Hypothalamus (tissue), 51 donors: ENCODE results near the gene POMGNT2.
A peak's percentile ranks its signal among the peaks of the same experiment; 100 is the strongest.
"Not testable (repeated sequence)": the region's sequence is repeated elsewhere in the genome, so short reads cannot be mapped to it uniquely, and the experiment has no call there.

Experiments used
- DNase-seq, 51 donors: peaks; one replicate each; lab custom pipeline; 2025; lab: John Stamatoyannopoulos, UW

The POMGNT2 gene

GRCh38 chr3:43077261-43077660 is 28.6 kb downstream of the POMGNT2 start:
- peak in 1 of 51 donors; percentile 17 for DNase-seq

GRCh38 chr3:43076857-43077256 is 29.0 kb downstream of the POMGNT2 start:
- DNase-seq: peak in 9 of 51 donors; percentile 7 to 30 (median 18)

GRCh38 chr3:43075904-43076661 is 29.8 kb downstream of the POMGNT2 start:
- no peak for DNase-seq

DNA sequence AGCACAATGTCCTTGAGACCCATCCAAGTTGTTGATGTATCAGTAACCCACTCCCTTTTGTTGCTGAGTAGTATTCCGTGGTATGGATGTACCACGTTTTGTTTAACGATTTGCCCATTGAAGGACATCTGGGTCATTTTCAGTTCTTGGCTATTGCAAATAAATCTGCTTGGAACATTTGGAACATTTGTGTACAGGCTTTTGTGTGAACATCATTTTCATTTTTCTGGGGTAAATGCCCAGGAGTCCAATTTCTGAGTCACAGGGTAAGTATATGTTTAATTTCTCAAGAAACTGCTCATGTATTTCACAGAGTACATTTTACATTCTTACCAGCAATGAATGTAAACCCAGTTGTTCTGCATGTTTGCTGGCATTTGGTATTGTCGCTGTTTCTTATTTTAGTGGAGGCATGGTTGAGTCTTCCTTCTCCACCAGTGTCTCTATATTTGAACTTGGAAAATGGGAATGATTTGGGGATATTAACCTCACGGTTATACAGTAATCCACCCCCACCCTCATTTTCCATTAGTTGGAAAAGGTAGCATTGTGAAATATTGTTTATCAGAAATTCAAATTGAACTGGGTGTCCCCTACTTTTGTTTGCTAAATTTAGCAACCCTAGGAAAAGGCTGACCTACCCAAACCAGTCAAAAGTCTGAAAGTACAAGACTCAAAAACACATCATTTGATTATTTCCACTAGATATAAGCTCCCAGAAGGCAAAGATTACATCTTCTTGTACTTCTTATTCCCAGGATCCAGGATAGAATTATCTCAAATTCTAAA is 30.8 kb downstream of the POMGNT2 start:
- no peak for DNase-seq

DNA sequence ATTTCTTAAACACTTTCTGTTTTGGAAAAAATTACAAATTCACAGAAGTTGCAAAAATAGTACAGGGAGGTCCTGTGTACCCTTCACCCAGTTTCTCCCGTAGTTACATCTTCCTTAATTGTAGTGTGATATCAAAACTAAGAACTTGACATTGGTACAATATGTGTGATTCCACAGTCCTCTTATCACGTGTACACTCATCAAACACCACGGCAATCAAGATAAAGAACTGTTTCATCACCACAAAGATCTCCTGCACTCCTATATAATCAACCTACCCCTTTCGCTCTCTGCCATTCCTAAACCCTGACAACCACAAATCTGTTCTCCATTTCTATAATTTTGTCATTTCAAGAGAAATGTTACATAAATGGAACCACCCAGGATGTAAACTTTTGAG is 31.4 kb downstream of the POMGNT2 start:
- no peak for DNase-seq

- DNase-seq: peak in 1 of 51 donors; percentile 64
Measured at GRCh38 chr3:43073836-43074220, 32.1 kb downstream of the POMGNT2 start.

DNA sequence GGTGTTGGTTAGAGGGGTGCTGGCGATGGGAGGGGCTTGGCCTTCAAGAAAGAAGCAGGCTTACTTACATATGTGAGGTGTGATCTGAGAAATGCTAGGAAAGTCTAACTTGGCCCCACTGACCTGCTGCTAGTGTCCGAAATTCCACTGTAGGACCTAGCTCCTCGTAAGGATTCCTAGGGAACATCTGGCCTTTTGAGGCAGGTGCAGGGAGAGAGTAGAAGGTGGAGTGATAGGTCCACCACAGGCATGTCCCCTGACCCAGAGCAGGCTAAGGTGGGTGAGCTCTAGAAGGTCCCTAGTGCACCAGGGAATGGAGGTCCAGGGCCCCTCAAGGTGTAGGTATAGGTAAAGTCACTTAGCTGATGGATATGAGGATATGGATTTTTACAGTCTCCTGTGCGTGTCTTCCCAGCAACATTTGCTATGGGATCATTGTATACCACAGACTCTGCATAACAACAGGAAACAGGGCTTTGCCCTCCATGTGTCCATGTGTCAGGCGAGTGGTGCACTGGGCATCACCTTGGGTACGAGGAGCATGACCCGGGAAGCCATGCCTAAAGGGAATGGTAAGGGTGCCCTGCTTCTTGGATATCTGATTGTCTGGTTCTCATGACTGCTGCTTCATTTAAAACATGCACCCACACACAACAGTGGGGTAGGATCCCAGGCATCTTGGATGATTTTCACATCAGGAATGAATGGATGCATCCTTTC is 32.6 kb downstream of the POMGNT2 start:
- peak in 1 of 51 donors; percentile 21 for DNase-seq

DNA sequence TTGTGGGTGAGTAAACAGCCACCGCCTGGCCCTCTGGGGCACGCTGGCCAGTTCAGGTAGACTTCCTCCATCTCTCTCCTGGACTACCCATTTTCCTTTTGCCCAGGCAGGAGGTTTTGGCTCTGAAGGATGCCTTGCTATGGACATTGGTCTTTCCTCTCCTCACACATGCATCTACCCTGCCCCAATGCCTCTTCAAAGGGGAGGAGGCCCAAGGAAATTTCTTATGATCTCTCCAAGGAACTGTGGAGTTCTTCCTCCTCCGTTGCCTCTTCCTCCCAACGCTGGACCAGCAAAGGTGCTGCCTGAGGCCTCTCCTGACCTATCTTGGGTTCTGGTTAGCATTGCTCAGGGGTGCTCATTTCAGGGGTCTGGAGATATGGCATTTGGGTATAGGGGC is 33.5 kb downstream of the POMGNT2 start:
- no peak for DNase-seq

- DNase-seq: no peak
Measured at GRCh38 chr3:43071313-43071893, 34.5 kb downstream of the POMGNT2 start.

DNA sequence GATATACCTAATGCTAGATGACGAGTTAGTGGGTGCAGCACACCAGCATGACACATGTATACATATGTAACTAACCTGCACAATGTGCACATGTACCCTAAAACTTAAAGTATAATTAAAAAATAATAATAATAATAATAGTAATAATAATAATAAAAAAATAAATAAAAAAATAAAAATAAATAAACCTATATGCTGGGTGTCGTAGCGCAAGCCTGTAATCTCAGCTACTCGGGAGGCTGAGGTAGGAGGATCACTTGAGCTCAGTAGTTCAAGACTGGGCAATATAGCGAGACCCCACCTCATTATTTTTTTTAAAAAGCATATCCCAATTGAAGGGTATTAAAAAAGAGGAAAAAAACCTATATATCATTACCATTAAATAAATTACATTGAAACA is 35.2 kb downstream of the POMGNT2 start:
- DNase-seq: not testable (repeated sequence)

DNA sequence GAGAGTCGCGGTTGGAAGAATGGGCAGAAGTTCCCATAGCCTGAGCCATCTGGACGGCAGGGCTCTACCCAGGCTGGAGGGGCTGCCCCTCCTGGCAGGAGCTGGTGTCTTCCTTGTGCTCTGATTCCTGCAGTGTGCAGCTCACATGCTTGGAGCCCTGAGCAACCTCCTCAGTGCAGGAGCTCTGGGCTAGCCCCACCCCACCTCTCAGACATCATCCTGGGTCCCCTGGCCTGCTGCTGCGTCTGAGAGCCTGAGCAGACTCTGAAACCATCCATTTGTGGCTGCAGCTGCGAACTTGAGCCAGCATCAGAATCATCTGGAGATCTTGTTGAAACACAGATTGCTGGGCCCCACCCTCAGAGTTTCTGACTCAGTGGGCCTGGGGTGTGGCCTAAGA is 42.8 kb downstream of the POMGNT2 start:
- no peak for DNase-seq

GRCh38 chr3:43062564-43063040 is 43.3 kb downstream of the POMGNT2 start:
- DNase-seq: no peak

DNA sequence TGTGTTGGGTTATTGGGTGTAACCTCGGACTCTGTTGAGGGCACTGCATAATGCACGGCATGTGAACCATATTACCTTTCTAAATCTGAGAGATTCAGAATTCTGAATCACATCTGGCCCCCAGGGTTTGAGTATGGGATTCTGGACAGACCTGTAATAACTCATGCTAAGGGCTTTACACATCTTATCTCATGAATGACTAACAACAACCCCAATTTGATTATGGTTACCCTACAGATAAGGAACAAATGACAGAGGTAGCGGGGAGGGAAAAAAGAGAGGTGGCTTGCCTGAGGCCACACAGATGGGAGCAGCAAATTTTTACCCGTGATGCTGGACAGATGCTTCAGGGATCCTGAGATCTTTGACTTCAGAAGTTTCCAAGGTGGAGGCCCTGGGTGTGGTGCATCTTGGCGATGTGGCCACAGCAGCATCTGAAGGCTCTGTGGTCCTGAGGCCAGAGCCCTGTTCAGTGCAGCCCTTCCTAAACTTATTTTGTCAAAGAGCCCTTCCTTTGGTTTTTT is 43.8 kb downstream of the POMGNT2 start:
- no peak for DNase-seq

DNA sequence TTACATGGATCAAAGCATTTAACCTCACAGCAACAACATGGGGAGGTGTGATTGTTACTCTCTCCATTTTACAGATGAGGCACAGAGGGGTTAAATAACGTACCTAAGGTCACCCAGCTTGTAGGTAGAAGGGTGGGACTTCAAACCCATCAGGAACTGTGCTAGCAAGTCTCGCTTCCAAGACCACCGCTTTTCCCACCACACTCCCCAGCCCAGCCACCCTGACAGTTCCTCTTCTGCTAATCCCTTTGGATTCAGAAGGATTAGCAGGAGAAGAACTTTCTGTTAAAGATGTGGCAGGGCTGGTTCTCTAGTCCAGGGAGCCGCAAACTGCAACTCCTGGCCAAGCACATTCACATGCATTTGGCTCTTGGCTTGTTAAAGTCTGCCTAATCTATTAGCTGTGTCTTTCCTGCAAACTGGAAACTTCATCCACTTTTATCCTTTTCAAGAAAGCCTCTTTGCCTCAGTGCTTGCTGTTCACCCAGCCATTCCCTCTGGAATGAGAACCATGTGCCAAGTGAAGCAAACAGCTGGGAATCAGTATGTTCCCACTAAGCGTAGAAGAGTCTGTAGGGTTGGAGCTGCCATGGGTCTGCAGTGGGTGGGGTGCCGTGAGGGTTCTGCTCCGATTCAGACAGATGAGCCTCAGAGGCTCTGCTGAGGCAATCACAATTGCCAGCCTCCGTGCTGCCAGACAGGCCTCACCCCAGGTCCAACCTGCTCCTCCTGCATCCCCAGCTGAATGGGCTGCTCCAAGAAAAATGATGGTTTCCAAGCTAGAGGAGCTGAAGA is 44.6 kb downstream of the POMGNT2 start:
- DNase-seq: no peak

DNA sequence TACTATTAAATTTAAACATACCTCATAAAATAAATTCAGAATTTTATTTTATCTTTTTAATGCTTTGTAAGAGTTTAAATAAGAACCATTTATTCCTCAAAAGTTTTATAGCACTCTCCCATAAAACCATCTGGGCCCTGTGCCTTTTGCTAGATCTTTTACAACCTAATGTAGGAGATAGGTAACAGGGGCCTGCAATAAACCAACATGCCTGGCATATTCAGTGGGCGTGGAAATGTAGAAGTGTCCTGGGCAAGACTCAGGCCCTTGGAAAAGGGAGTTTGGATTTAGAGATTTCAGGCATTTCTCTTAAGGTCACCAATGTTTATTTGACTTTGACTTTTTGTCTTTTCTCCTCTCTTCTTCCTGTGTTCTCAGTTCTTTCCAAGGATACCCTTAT is 46.4 kb downstream of the POMGNT2 start:
- no peak for DNase-seq

DNA sequence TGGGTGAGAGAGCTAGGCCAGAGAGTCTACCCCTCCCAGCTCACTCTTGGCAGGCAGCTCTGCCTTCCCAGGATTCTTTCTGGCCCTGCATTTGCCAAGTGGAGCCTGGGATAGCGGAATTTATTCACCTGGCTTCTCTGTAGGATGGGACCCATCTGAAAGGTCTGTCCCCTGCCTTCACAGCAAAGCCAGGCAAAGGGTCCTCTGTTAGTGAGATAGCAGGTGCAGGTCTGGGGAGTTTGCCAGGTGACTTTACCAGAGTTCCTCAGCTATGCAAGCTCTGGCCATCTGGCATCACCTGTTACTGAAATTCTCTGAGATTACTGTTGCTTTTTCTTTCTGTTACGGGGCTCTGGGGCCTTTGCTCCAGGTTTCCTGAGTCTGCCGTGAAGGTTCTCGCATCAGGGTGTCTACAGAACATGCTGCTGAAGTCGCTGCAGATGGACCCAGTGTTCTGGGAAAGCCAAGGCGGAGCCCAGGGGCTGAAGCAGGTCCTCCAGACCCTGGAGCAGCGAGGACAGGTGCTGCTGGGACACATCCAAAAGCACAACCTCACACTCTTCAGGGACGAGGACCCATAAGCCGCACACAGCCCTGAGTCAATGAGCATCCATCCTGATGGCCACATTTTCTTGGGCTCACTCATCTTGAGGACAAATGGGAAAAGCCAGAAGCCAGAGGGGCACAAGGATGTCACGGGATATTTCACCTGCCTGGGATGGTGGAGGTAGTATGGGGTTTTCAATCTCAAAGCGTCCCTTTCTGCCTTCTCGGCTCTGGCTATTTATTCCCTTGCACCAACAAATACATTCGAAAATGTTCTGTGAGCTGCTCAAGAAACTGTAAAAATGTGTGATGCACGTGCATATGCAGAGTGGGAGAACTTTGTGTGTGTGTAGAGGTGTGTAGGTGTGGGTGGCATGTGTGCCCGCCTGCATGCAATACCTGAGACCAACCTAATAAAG is 49.8 kb downstream of the POMGNT2 start:
- DNase-seq: no peak

DNA sequence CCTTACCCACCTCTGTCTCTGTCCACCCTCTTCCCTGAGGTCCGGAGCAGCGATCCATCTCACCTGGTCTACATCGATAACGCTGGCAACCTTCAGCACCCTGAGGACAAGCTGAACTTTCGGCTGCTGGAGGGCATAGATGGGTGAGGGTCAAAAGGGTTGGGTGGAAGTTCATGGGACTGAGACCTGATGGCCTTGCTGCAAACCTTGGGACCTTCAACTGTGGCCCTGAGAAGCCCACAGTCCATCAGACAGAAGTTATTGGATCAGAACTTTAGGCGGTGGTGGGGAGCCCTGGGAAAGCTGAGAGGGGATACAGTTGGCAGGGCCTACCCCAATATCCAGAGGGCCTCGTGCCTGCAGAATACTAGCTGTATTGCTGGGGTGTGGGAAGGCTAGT is 50.5 kb downstream of the POMGNT2 start:
- no peak for DNase-seq

DNA sequence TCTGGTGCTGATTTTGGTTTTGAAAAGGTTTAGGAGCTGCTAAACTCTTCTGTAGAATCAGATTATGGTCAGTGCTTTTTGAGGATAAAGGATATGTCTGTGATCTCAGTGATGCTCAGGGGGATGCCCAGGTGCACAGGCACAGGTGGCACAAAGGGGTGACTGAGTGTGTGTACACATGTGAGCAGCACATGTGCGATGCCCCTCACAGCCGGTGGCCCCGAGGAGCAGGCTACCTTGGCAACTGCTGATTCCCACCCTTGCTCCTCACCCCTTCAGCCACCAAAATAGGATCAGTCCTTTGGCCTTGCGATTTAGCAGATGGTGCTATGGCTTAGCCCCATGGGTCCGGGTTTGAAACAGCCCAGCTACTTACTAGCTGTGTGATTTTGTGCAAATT is 51.1 kb downstream of the POMGNT2 start:
- no peak for DNase-seq

DNA sequence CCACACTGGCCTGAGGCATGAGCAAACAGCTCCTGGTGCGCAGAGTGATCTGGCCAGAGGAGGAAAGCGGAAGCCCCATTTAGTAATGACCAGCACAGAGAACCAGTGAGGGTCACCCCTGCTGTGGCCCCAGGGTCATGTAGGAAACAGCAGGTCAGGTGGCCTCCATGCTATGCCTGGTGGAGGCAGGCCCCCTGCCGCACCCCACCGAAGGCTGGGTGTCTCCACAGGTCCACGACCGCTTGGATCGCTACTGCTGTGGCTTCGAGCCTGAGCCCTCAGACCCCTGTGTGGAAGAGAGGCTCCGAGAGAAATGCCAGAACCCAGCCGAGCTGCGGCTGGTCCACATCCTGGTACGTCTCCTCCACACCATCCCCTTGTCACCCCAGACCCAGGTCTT is 52.6 kb downstream of the POMGNT2 start:
- no peak for DNase-seq
